ENCODE data around the gene PREPL. TPM values are rescaled to one million over a fixed set of nuclear protein-coding genes. Genes with fewer than 3 reads are reported as not detected.

PREPL gene
- total RNA-seq, 1 donor from 2014 or later: 52.8 TPM

DNA sequence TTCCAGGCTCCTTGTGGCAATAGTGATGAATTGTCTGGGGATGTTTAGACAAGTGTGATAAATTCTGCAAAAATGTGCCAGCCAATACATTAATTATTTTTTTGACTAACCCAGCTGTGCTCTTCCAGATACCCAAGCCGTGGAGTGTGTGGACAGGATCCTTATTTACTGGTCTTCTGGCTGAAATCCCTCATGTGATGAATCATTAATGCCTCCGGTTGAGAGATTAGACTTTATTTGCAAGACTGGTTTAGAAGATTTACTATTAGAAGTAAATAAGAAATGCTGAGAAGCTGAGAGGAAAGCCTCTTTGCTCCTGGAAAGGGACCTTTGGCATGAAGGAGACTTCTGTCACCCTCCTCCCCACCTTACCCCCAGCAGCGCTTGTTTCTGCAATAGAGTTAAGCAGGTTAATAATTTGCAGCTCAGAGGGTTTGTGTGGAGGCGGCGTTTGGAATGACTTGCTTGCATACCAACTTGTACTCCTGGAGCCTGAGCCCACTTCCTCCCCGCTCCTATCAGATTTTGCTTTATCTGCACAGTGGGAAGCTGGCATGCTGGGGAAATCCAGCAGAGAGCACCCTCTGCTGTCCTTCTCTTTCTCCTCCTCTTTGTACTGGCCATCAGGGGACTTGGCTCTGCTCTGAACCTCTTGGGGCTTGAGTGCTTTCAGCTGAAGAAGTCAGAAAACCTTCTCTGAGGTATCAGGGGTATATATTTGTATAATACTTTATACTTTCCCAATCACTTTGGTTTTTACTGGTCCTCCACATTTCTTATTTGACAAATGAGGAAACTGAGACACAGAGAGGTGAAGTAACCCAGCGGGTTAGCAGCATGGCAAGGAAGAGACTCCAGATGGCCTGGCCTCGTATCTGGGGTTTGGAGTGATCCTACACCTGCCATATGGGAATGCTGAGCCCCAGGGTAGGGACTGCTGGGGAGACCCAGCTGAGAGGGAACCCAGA, 69.7 kb downstream of the PREPL start:
- peaks cover 34% of the 10 kb centered on the region for H3K4me1 Mint-ChIP-seq (ENCODE audit: unreplicated experiment)
- DNase-seq (ENCODE audit: extremely low spot score, unreplicated experiment): no peak
- no peaks in the 10 kb centered on the region for H3K27me3 Mint-ChIP-seq (ENCODE audit: unreplicated experiment)
- H3K9me3 Mint-ChIP-seq (ENCODE audit: unreplicated experiment): no peaks in the 10 kb centered on the region
- peak overlapping the region; percentile 36 for H3K27ac Mint-ChIP-seq (ENCODE audit: unreplicated experiment)
- no peak overlapping the region for H3K4me3 Mint-ChIP-seq (ENCODE audit: unreplicated experiment)
- TF ChIP-seq, protein P1, sequence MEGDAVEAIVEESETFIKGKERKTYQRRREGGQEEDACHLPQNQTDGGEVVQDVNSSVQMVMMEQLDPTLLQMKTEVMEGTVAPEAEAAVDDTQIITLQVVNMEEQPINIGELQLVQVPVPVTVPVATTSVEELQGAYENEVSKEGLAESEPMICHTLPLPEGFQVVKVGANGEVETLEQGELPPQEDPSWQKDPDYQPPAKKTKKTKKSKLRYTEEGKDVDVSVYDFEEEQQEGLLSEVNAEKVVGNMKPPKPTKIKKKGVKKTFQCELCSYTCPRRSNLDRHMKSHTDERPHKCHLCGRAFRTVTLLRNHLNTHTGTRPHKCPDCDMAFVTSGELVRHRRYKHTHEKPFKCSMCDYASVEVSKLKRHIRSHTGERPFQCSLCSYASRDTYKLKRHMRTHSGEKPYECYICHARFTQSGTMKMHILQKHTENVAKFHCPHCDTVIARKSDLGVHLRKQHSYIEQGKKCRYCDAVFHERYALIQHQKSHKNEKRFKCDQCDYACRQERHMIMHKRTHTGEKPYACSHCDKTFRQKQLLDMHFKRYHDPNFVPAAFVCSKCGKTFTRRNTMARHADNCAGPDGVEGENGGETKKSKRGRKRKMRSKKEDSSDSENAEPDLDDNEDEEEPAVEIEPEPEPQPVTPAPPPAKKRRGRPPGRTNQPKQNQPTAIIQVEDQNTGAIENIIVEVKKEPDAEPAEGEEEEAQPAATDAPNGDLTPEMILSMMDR (IDR thresholded peaks at IDR 0.05): peak; percentile 67
- H3K36me3 Mint-ChIP-seq (ENCODE audit: unreplicated experiment): no peaks in the 10 kb centered on the region

DNA sequence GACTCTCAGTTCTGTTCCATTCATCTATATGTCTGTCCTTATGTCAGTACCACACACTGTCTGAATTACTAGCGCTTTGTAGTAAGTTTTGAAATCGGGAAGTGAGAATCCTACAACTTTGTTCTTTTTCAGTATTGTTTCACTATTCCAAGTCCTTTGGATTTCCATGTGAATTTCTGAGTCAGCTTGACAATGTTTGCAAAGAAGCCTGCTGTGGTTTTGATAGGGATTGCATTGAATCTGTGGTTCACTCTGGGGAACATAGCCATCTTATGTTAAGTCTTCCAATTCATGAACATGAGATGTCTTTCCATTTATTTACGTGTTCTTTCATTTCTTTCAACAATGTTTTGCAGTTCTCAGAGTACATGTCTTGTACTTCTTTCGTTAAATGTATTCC, 71.0 kb downstream of the PREPL start:
- Mint-ChIP-seq H3K27ac (ENCODE audit: unreplicated experiment) (peak overlapping the region; percentile 1), H3K27me3 (ENCODE audit: unreplicated experiment) (no peaks in the 10 kb centered on the region), H3K36me3 (ENCODE audit: unreplicated experiment) (no peaks in the 10 kb centered on the region), H3K4me1 (ENCODE audit: unreplicated experiment) (peaks cover 31% of the 10 kb centered on the region), H3K9me3 (ENCODE audit: unreplicated experiment) (no peaks in the 10 kb centered on the region), H3K4me3 (ENCODE audit: unreplicated experiment) (no peak overlapping the region)
- TF ChIP-seq, protein P1 (IDR thresholded peaks at IDR 0.05): no peak
- DNase-seq (ENCODE audit: extremely low spot score, unreplicated experiment): no peak

DNA sequence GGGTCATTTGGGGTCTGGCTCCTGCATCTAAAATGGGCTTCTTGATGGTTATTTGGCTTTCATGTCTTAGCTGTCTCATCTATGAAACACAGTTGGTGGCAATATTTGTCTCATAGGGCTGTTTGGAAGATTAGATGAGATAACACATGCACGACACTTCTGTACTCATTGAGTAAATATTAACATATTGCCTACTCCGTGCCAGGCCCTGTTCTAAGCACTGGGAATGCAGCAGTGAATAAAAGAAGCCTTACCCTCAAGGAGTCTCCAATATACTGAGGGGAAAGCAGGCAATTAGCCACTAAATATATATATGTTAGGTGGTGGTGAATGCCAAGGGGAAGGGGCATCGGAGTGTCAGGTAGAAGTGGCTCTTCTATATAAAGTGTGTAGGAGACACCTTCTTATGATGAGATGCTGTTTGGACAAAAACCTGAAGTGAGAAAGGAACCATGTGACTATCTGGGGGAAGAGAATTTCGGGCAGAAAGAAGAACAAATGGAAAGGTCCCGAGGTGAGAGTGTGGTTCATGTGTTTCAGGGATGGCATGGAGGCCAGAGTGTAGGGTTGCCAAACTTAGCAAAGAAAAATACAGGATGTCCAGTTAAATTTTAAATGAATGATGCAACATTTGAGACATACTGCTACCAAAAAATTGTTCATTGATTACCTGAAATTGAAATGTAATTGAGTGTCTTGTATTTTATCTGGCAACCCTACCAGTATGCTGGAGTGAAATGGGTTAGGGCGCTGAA, 74.2 kb downstream of the PREPL start:
- Mint-ChIP-seq H3K27ac (ENCODE audit: unreplicated experiment) (no peak overlapping the region), H3K4me1 (ENCODE audit: unreplicated experiment) (peaks cover 23% of the 10 kb centered on the region), H3K4me3 (ENCODE audit: unreplicated experiment) (no peak overlapping the region), H3K9me3 (ENCODE audit: unreplicated experiment) (no peaks in the 10 kb centered on the region), H3K36me3 (ENCODE audit: unreplicated experiment) (no peaks in the 10 kb centered on the region), H3K27me3 (ENCODE audit: unreplicated experiment) (no peaks in the 10 kb centered on the region)
- no peak for DNase-seq (ENCODE audit: extremely low spot score, unreplicated experiment)
- TF ChIP-seq, protein P1 (IDR thresholded peaks at IDR 0.05): no peak

DNA sequence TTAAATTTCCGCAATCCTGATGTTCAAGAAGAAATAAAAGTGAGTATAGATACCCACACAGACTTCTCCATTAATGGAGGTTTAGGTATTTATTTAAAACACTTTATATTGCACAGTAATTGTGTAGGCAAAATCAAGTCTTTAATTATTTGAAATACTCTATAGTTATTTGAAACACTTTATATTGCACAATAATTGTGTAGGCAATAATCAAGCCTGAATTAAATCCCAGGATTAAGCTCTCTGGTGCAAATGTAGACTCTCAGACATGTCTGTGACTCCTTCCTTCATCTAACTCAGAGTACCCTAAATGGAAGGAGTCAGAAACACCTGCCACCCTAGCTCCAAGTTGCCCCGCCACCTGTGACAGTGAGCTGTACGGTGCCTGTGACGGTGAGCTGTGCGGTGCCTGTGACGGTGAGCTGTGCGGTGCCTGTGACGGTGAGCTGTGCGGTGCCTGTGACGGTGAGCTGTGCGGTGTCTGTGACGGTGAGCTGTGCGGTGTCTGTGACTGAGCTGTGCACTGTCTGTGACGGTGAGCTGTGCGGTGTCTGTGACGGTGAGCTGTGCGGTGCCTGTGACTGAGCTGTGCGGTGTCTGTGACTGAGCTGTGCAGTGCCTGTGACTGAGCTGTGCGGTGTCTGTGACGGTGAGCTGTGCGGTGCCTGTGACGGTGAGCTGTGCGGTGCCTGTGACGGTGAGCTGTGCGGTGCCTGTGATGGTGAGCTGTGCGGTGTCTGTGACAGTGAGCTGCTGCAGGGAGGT, 75.0 kb downstream of the PREPL start:
- H3K4me3 Mint-ChIP-seq (ENCODE audit: unreplicated experiment): no peak overlapping the region
- TF ChIP-seq, protein P1 (IDR thresholded peaks at IDR 0.05): no peak
- DNase-seq (ENCODE audit: extremely low spot score, unreplicated experiment): no peak
- H3K4me1 Mint-ChIP-seq (ENCODE audit: unreplicated experiment): peaks cover 15% of the 10 kb centered on the region
- H3K27ac Mint-ChIP-seq (ENCODE audit: unreplicated experiment): no peak overlapping the region
- H3K27me3 Mint-ChIP-seq (ENCODE audit: unreplicated experiment): no peaks in the 10 kb centered on the region
- H3K36me3 Mint-ChIP-seq (ENCODE audit: unreplicated experiment): no peaks in the 10 kb centered on the region
- no peaks in the 10 kb centered on the region for H3K9me3 Mint-ChIP-seq (ENCODE audit: unreplicated experiment)
